GM12878 (cell line): ENCODE measurements around the gene ZBTB34. TPM values are rescaled to one million over a fixed set of nuclear protein-coding genes. Genes with fewer than 3 reads are reported as not detected.

Experiments used
- ATAC-seq: fragments of 200-7000 bp; cut with Tn5 transposase; 3 replicates; pipeline ENCODE4 v1.9.1; 2020; ENCODE audit warnings: mild to moderate bottlenecking, moderate library complexity
- BruUV-seq: library from RNA; stranded (reverse); fragments of 400-500 nt; replicated peaks from 2 replicates; lab custom pipeline; 2021; lab: Mats Ljungman, UMichigan
- CTCF ChIA-PET: fragments of 300-600 bp; sonication (Branson Sonifier 250); formaldehyde crosslinking; extraction: SDS; loops from one replicate; lab custom pipeline; 2021; ENCODE audit warnings: inconsistent platforms; lab: Yijun Ruan, JAX
- POLR2A ChIA-PET: fragments of 350-600 bp; formaldehyde crosslinking; extraction: SDS; loops from one replicate; lab custom pipeline; 2021; ENCODE audit warnings: inconsistent platforms; lab: Charles Lee
- RAD21 ChIA-PET: fragments of 300-600 bp; sonication (Branson Sonifier 250); formaldehyde crosslinking; loops from one replicate; lab custom pipeline; 2023; ENCODE audit warnings: antibody characterized with exemption; ENCODE audit not compliant: unreplicated experiment; lab: Charles Lee
- SMC1A ChIA-PET: fragments of 300-600 bp; sonication (Branson Sonifier 250); formaldehyde crosslinking; loops from one replicate; lab custom pipeline; 2023; ENCODE audit not compliant: unreplicated experiment, uncharacterized antibody; lab: Charles Lee
- DNase-seq: peaks from one replicate; pipeline ENCODE4 v3.0.0-alpha.2; 2011; ENCODE audit warnings: low read depth, low spot score
- FAIRE-seq: peaks from 3 replicates; lab custom pipeline; 2011; peaks lifted over from hg19 to GRCh38; lab: Jason Lieb, UNC
- H2AFZ ChIP-seq: 2 replicates; pipeline ENCODE4 v1.6.0; 2011; ENCODE audit warnings: low read depth, low read length, control low read depth; ENCODE audit not compliant: control insufficient read depth
- H3K27ac ChIP-seq: 2 replicates; pipeline ENCODE4 v1.5.1; 2011; ENCODE audit warnings: control low read depth; ENCODE audit not compliant: control insufficient read depth, insufficient read depth
- H3K27me3 ChIP-seq, 2 experiments: replicated peaks in 1 of 2; 2 replicates each; pipeline versions ENCODE4 v1.6.0 to v1.6.1; 2011; ENCODE audit warnings: low read length in 1 of 2; ENCODE audit not compliant: control insufficient read depth in 2 of 2, insufficient read depth in 2 of 2
- H3K36me3 ChIP-seq, 2 experiments: 2 replicates each; pipeline ENCODE4 v1.5.1; 2011; ENCODE audit warnings: low read length in 1 of 2; ENCODE audit not compliant: control insufficient read depth in 2 of 2, insufficient read depth in 2 of 2
- H3K4me1 ChIP-seq: 2 replicates; pipeline ENCODE4 v1.6.1; 2011; ENCODE audit warnings: mild to moderate bottlenecking, low read length, moderate library complexity, mixed read lengths; ENCODE audit not compliant: control insufficient read depth, insufficient read depth
- H3K4me2 ChIP-seq: 2 replicates; pipeline ENCODE4 v1.6.0; 2011; ENCODE audit warnings: control low read depth; ENCODE audit not compliant: control insufficient read depth, insufficient read depth
- H3K4me3 ChIP-seq: fragments of 200-600 bp; sonication (generic); 2 replicates; pipeline ENCODE4 v1.5.1; 2016
- H3K79me2 ChIP-seq: 2 replicates; pipeline ENCODE4 v1.6.0; 2011; ENCODE audit warnings: low read length; ENCODE audit not compliant: control insufficient read depth, insufficient read depth
- H3K9ac ChIP-seq: 2 replicates; pipeline ENCODE4 v1.8.0; 2011; ENCODE audit warnings: low read length, control low read depth, mixed read lengths; ENCODE audit not compliant: control insufficient read depth, insufficient read depth
- H3K9me3 ChIP-seq: replicated peaks from 3 replicates; pipeline ENCODE4 v1.5.1; 2011; ENCODE audit warnings: mild to moderate bottlenecking, low read length; ENCODE audit not compliant: control insufficient read depth, insufficient read depth
- H4K20me1 ChIP-seq: 2 replicates; pipeline ENCODE4 v1.6.0; 2011; ENCODE audit not compliant: control insufficient read depth, insufficient read depth
- BHLHE40 ChIP-seq, 2 experiments: fragments of 450-650 bp in 1 of 2; IDR thresholded peaks; 2 replicates each; pipeline ENCODE4 v1.6.1; 2011 to 2017; ENCODE audit warnings: low read depth in 2 of 2, borderline replicate concordance in 1 of 2, improper control_type of control experiment in 1 of 2, low read length in 1 of 2, mild to moderate bottlenecking in 1 of 2
- CHD1 ChIP-seq: IDR thresholded peaks from 2 replicates; pipeline ENCODE4 v1.6.1; 2012; ENCODE audit warnings: low read depth, low read length, improper control_type of control experiment
- ESRRA ChIP-seq: IDR thresholded peaks from 2 replicates; pipeline ENCODE4 v1.6.1; 2012; ENCODE audit warnings: mild to moderate bottlenecking, low read length, improper control_type of control experiment
- PAX5 ChIP-seq: IDR thresholded peaks from 2 replicates; pipeline ENCODE4 v1.6.1; 2011; ENCODE audit warnings: low read depth, low read length, borderline replicate concordance
- POU2F2 ChIP-seq: IDR thresholded peaks from 3 replicates; pipeline ENCODE4 v1.6.1; 2011; ENCODE audit warnings: low read depth, mild to moderate bottlenecking, low read length, borderline replicate concordance
- SREBF1 ChIP-seq: IDR thresholded peaks from 2 replicates; pipeline ENCODE4 v1.6.1; 2012; ENCODE audit warnings: mild to moderate bottlenecking, low read length
- WGBS: methylation state at CpG from one replicate; pipeline ENCODE4 v1.1.6; 2016; ENCODE audit warnings: low lambda C conversion rate; ENCODE audit not compliant: insufficient replicate concordance, insufficient coverage; ENCODE audit errors: missing lambda C conversion rate; 5-methylcytosine and 5-hydroxymethylcytosine counted together
- in situ Hi-C: fragments of 300-500 bp; cut with MboI; formaldehyde crosslinking; loops from 9 replicates; pipeline ENCODE4 v1.14.3; 2018; ENCODE audit warnings: mixed read lengths
- intact Hi-C: fragments of 100-400 bp; cut with micrococcal nuclease; formaldehyde crosslinking; loops from one replicate; pipeline ENCODE4 v1.14.2; 2022; ENCODE audit not compliant: unreplicated experiment
- polyA plus RNA-seq, 11 experiments: library from polyadenylated mRNA; depleted of rRNA in 4 of 11; unstranded in 6 of 11; stranded (reverse) in 5 of 11; fragments of >200 nt; fragmentation: Nextera tagmentation in 4 of 11; fragmentation: Illumina TruSeq in 1 of 11; extraction: Ambion mirVana in 4 of 11; extraction: Trizol in 1 of 11; gene quantifications; 1 replicate in 1 of 11; 2 replicates in 10 of 11; pipeline versions ENCODE4 v1.2.1 to v1.2.3, GENCODE V29; 2011 to 2016; ENCODE audit warnings: inconsistent platforms in 2 of 11, missing spikeins in 2 of 11, low read depth in 1 of 11
- total RNA-seq, 4 experiments: library from RNA; depleted of rRNA in 3 of 4; stranded (reverse); fragments of >200 nt in 3 of 4; fragmentation: Illumina TruSeq in 1 of 4; extraction: Trizol in 1 of 4; gene quantifications; 2 replicates each; pipeline versions ENCODE4 v1.2.1 to v1.2.3, GENCODE V29; 2013 to 2021

ZBTB34 gene
- total and polyA plus RNA-seq, 10 of the 15 experiments (the other 5 are each of a cell fraction or from before 2014, with no cell fraction given): 0.71 to 11.3 (median 3.8) TPM

- TF ChIP-seq POU2F2: no peak
- TF ChIP-seq ESRRA: no peak
- no peak for TF ChIP-seq PAX5
Measured at GRCh38 chr9:126882746-126883145, 22.3 kb downstream of the ZBTB34 start (continued).

- no peak overlapping the region for H3K9ac ChIP-seq
- H3K4me2 ChIP-seq: no peak overlapping the region
- no peaks in the 10 kb centered on the region for H4K20me1 ChIP-seq
- POLR2A ChIA-PET: no interaction called here
- no peak overlapping the region for H2AFZ ChIP-seq
- in situ Hi-C loops (no loop called here), intact Hi-C loops (no loop called here)
- no peak overlapping the region for H3K4me3 ChIP-seq
- 96% methylated on average over 15 of the region's 15 CpGs for WGBS
- peaks cover 10 to 21% of the 10 kb centered on the region in 2 experiments for H3K36me3 ChIP-seq
- SMC1A ChIA-PET: interaction anchor here (2.2 kb wide), 1 partner anchor 14 kb away, joined by 5 read pairs; no protein-coding TSS in a partner anchor
- DNase-seq: no peak
- FAIRE-seq: no peak
- no peaks in the 10 kb centered on the region for H3K79me2 ChIP-seq
- H3K27ac ChIP-seq: no peak overlapping the region
- BruUV-seq: no TSS peak
- no peaks in the 10 kb centered on the region for H3K9me3 ChIP-seq
- RAD21 ChIA-PET: no interaction called here
- no peaks in the 10 kb centered on the region for H3K4me1 ChIP-seq
- CTCF ChIA-PET: no interaction called here
- TF ChIP-seq CHD1 (no peak), ESRRA (no peak), SREBF1 (no peak), BHLHE40 (IDR thresholded peaks at IDR 0.05; ENCODE audit: borderline replicate concordance in 1 of 2, low read depth in 2 of 2, low read length in 1 of 2) (no peak)
- H3K27me3 ChIP-seq: no peaks in the 10 kb centered on the region
- ATAC-seq: no peak
Measured at GRCh38 chr9:126883636-126884035, 23.2 kb downstream of the ZBTB34 start.
